ENCODE data around the gene ARPC5. TPM values are rescaled to one million over a fixed set of nuclear protein-coding genes. Genes with fewer than 3 reads are reported as not detected.

Gene ARPC5
- total and polyA plus RNA-seq, 2 of the 8 experiments (the other 6 are each of a cell fraction or from before 2014, with no cell fraction given), result 24.0 to 60.8 TPM

GRCh38 chr1:183600634-183601033 lies 34.9 kb downstream of the ARPC5 start:
- H4K8ac ChIP-seq (ENCODE audit: extremely low read depth, insufficient read depth, low read length), result no peak overlapping the region
- no peak overlapping the region for H4K5ac ChIP-seq (ENCODE audit: insufficient read length, low read depth, low read length)
- H3K18ac ChIP-seq (ENCODE audit: extremely low read depth, low read length), result no peak overlapping the region
- WGBS, 2 experiments (ENCODE audit: extremely low coverage in 1 of 2, insufficient coverage in 1 of 2, insufficient read length in 1 of 2, insufficient replicate concordance in 2 of 2, low coverage in 1 of 2, low lambda C conversion rate in 2 of 2, missing lambda C conversion rate in 1 of 2), result 97% methylated on average over 3 of the region's 3 CpGs; no CpG with 5 or more reads in 1 of the 2 experiments
- no peak for DNase-seq (ENCODE audit: low read depth in 1 of 2, low spot score in 2 of 2)
- H4K20me1 ChIP-seq (replicated peaks in 1 of 2; ENCODE audit: control insufficient read depth in 1 of 2, insufficient read depth in 2 of 2, low read length in 2 of 2), result no peaks in the 10 kb centered on the region
- no peak overlapping the region for H4K91ac ChIP-seq (replicated peaks; ENCODE audit: insufficient read length, low read length)
- H2BK15ac ChIP-seq (ENCODE audit: low read length), result no peak overlapping the region
- no peaks in the 10 kb centered on the region for H3K9me3 ChIP-seq (ENCODE audit: insufficient read depth in 2 of 2, low read depth in 1 of 2, low read length in 1 of 2)
- no peak overlapping the region for H2BK120ac ChIP-seq (replicated peaks; ENCODE audit: low read depth, low read length)
- no peak overlapping the region for H2BK5ac ChIP-seq (ENCODE audit: low read depth, low read length)
- H2AFZ ChIP-seq (ENCODE audit: low read length), result no peak overlapping the region
- no peak overlapping the region for H3K23ac ChIP-seq (ENCODE audit: insufficient read length)
- H3K4ac ChIP-seq (replicated peaks; ENCODE audit: insufficient read length, low read depth, low read length), result no peak overlapping the region
- ChIA-PET POLR2A (ENCODE audit: partially characterized antibody) (interaction anchor here (1.3 kb wide), 1 partner anchor 9 kb away, joined by 3 read pairs; no protein-coding TSS in a partner anchor), CTCF (ENCODE audit: partially characterized antibody) (interaction anchor here (0.9 to 1.8 kb wide), 3 partner anchors 10 to 23 kb away, joined by 3 to 6 read pairs (median 6); partner anchors contain the start of gene NCF2)
- no peak overlapping the region for H3K9ac ChIP-seq (replicated peaks in 1 of 4; ENCODE audit: extremely low read depth in 1 of 4, low read depth in 3 of 4, low read length in 3 of 4)
- H2AK5ac ChIP-seq (ENCODE audit: low read depth, low read length), result no peak overlapping the region
- no peaks in the 10 kb centered on the region for H3K79me2 ChIP-seq (ENCODE audit: control insufficient read depth in 1 of 2, insufficient read depth in 2 of 2, low read length in 2 of 2)
- FAIRE-seq, result no peak
- no peak overlapping the region for H2BK20ac ChIP-seq (ENCODE audit: low read length)
- H3K27ac ChIP-seq (ENCODE audit: low read depth, low read length), result no peak overlapping the region
- H3K14ac ChIP-seq (ENCODE audit: insufficient read length), result no peak overlapping the region
- H3K23me2 ChIP-seq (ENCODE audit: low read depth, low read length), result no peaks in the 10 kb centered on the region
- H3K4me1 ChIP-seq (replicated peaks in 1 of 4; ENCODE audit: control insufficient read depth in 3 of 4, insufficient read depth in 4 of 4, low read length in 3 of 4), result no peaks in the 10 kb centered on the region
- H3K56ac ChIP-seq (replicated peaks; ENCODE audit: insufficient read length, low read depth, low read length), result no peak overlapping the region
- H2BK12ac ChIP-seq (ENCODE audit: low read depth, low read length), result no peak overlapping the region; the same call in 1 of the 2 replicates
- no peak overlapping the region for H3K4me2 ChIP-seq (ENCODE audit: insufficient read depth in 1 of 2, low read depth in 2 of 2, low read length in 2 of 2)
- H3K27me3 ChIP-seq (replicated peaks in 1 of 4; ENCODE audit: control insufficient read depth in 3 of 4, extremely low read depth in 1 of 4, insufficient read depth in 3 of 4, low read length in 3 of 4), result no peaks in the 10 kb centered on the region; a peak in 1 of 7 replicates
- no peak overlapping the region for H3K4me3 ChIP-seq (ENCODE audit: extremely low read depth in 1 of 4, insufficient read depth in 2 of 4, low read depth in 3 of 4, low read length in 4 of 4)
- no peaks in the 10 kb centered on the region for H3K79me1 ChIP-seq (ENCODE audit: low read depth, low read length)
- no peaks in the 10 kb centered on the region for H3K36me3 ChIP-seq (ENCODE audit: control insufficient read depth in 2 of 4, insufficient read depth in 4 of 4, low read length in 3 of 4)
- TF ChIP-seq SIRT6 (IDR thresholded peaks at IDR 0.05; ENCODE audit: low read length) (no peak), CTBP2 (IDR thresholded peaks at IDR 0.05; ENCODE audit: borderline replicate concordance, insufficient read depth, insufficient read length, low read length) (no peak)
